Smooth muscle cell of trachea (primary cell): Measurements from ENCODE around the gene NMT2. TPM values are rescaled to one million over a fixed set of nuclear protein-coding genes. Genes with fewer than 3 reads are reported as not detected.

Experiments
- total RNA-seq: library from RNA; depleted of rRNA; stranded (reverse); fragments of >200 nt; gene quantifications from 2 replicates; pipeline ENCODE4 v1.2.1, GENCODE V29; 2014

NMT2 gene
- 36.4 and 36.7 TPM in 2 replicates for total RNA-seq

GRCh38 chr10:15168291-15168785, at the start of gene NMT2:
TSS of gene NMT2 (minus strand) at chr10:15168693. CDS start at chr10:15168612, 81 bp downstream.

GRCh38 chr10:15097011-15097812, 71.3 kb downstream of the NMT2 start, which contains the start of gene RPP38:
TSS of gene RPP38 (plus strand) at chr10:15097355. CDS start at chr10:15103315, 5,960 bp downstream.

GRCh38 chr10:15088428-15089261, 79.8 kb downstream of the NMT2 start, which contains the start of gene ACBD7:
TSS of gene ACBD7 (minus strand) at chr10:15088776. CDS start at chr10:15088728, 48 bp downstream.

Other genes starting within 250 kb of the NMT2 start
- 8.6 and 16.9 TPM in 2 replicates for gene DCLRE1C, start 214.6 kb downstream of the NMT2 start, total RNA-seq
- 0.50 TPM in 1 of 2 replicates, not detected in the other for gene MEIG1, start 209.3 kb downstream of the NMT2 start, total RNA-seq
- not detected in 2 replicates for gene OLAH, start 124.8 kb downstream of the NMT2 start, total RNA-seq
- gene ACBD7, start 79.9 kb downstream of the NMT2 start, total RNA-seq, result 0.99 and 4.9 TPM in 2 replicates
- gene RPP38, start 71.3 kb downstream of the NMT2 start, total RNA-seq, result 15.1 and 15.5 TPM in 2 replicates
- gene FAM171A1, start 202.6 kb upstream of the NMT2 start, total RNA-seq, result 14.0 and 22.7 TPM in 2 replicates